HG03469 (cell line): ENCODE results near the gene TRMT10C.

Experiments used
- ATAC-seq: cut with Tn5 transposase; IDR thresholded peaks from one replicate; pipeline ENCODE4 v1.9.1; 2021; ENCODE audit warnings: mild to moderate bottlenecking, moderate library complexity, moderate number of reproducible peaks; ENCODE audit not compliant: unreplicated experiment

Gene TRMT10C

GRCh38 chr3:101615525-101615924 is 53.9 kb downstream of the TRMT10C start:
- no peak for ATAC-seq
